WTC11 (cell line): ENCODE measurements around the gene POLR3A.

Experiments used
- ATF2 ChIP-seq: sonication (generic); formaldehyde crosslinking; IDR thresholded peaks from 2 replicates; pipeline ENCODE4 v1.8.1; 2022; ENCODE audit warnings: low read depth, missing genetic modification reagents, borderline replicate concordance
- ATF3 ChIP-seq: sonication (generic); formaldehyde crosslinking; conservative IDR thresholded peaks from 2 replicates; pipeline ENCODE4 v1.8.1; 2022; ENCODE audit warnings: mild to moderate bottlenecking, missing genetic modification reagents
- CTCF ChIP-seq: fragments of 200-600 bp; IDR thresholded peaks from 2 replicates; pipeline ENCODE4 v1.8.0; 2022; ENCODE audit warnings: antibody characterized with exemption
- JUN ChIP-seq: sonication (generic); formaldehyde crosslinking; IDR thresholded peaks from 2 replicates; pipeline ENCODE4 v1.8.0; 2023; ENCODE audit warnings: mild to moderate bottlenecking, missing genetic modification reagents
- MAX ChIP-seq: sonication (generic); formaldehyde crosslinking; IDR thresholded peaks from 2 replicates; pipeline ENCODE4 v1.8.0; 2022; ENCODE audit warnings: mild to moderate bottlenecking, missing genetic modification reagents
- NR2C2 ChIP-seq: sonication (generic); formaldehyde crosslinking; IDR thresholded peaks from 2 replicates; pipeline ENCODE4 v1.8.0; 2022; ENCODE audit warnings: mild to moderate bottlenecking, missing genetic modification reagents
- SP1 ChIP-seq: sonication (generic); formaldehyde crosslinking; conservative IDR thresholded peaks from 2 replicates; pipeline ENCODE4 v1.8.1; 2022; ENCODE audit warnings: missing genetic modification reagents
- ZNF138 ChIP-seq: sonication (generic); formaldehyde crosslinking; conservative IDR thresholded peaks from 2 replicates; pipeline ENCODE4 v1.8.1; 2022; ENCODE audit warnings: mild to moderate bottlenecking, moderate library complexity, missing genetic modification reagents
- TF ChIP-seq, protein P1 (sequence below): sonication (generic); formaldehyde crosslinking; IDR thresholded peaks from 2 replicates; pipeline ENCODE4 v1.8.1; 2023; ENCODE audit warnings: mild to moderate bottlenecking, missing genetic modification reagents, moderate library complexity
- TF ChIP-seq, protein P2 (sequence below): sonication (generic); formaldehyde crosslinking; IDR thresholded peaks from 2 replicates; pipeline ENCODE4 v1.8.1; 2022; ENCODE audit warnings: mild to moderate bottlenecking, missing genetic modification reagents, moderate library complexity, borderline replicate concordance

- TF ChIP-seq ATF3 (no peak), JUN (CRISPR knock-in tag) (no peak), CTCF (no peak), SP1 (CRISPR knock-in tag) (no peak), NR2C2 (CRISPR knock-in tag) (no peak), ZNF138 (no peak), ATF2 (CRISPR knock-in tag) (no peak), MAX (CRISPR knock-in tag) (no peak)
- TF ChIP-seq, protein P1, sequence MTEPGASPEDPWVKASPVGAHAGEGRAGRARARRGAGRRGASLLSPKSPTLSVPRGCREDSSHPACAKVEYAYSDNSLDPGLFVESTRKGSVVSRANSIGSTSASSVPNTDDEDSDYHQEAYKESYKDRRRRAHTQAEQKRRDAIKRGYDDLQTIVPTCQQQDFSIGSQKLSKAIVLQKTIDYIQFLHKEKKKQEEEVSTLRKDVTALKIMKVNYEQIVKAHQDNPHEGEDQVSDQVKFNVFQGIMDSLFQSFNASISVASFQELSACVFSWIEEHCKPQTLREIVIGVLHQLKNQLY (CRISPR knock-in tag), result no peak
- TF ChIP-seq, protein P2, sequence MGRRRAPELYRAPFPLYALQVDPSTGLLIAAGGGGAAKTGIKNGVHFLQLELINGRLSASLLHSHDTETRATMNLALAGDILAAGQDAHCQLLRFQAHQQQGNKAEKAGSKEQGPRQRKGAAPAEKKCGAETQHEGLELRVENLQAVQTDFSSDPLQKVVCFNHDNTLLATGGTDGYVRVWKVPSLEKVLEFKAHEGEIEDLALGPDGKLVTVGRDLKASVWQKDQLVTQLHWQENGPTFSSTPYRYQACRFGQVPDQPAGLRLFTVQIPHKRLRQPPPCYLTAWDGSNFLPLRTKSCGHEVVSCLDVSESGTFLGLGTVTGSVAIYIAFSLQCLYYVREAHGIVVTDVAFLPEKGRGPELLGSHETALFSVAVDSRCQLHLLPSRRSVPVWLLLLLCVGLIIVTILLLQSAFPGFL (CRISPR knock-in tag), result no peak
These were observed 24.0 kb upstream of the POLR3A start for GRCh38 chr10:78053211-78053868.
